GM20431 (cell line): ENCODE measurements around the gene TMEM135.
"Not testable (repeated sequence)": the region's sequence is repeated elsewhere in the genome, so short reads cannot be mapped to it uniquely, and the experiment has no call there.

Experiments
- in situ Hi-C: fragments of 300-500 bp; cut with MseI, MboI; formaldehyde crosslinking; loops from one replicate; pipeline ENCODE4 v1.15.0; 2020; ENCODE audit warnings: low sequenced_read_pairs; ENCODE audit not compliant: unreplicated experiment

The TMEM135 gene

DNA sequence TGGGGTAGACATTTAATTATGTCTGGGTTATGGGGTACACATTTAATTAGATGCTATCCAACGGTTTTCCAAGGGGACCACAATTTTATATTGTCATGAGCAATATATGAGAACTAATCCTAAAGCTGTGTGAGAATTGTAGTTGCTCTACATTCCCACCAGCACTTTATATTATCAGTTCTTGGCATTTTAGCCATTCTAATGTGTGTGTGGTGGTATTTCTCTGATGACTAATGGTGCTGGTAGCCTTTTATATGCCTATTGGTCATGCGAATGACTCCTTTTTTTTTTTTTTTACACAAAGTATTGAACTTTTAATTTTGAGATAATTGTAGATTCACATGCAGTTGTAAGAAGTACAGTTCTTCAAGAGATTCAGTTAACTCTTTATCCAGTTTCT is 26.2 kb downstream of the TMEM135 start:
- in situ Hi-C loops = no loop called here

DNA sequence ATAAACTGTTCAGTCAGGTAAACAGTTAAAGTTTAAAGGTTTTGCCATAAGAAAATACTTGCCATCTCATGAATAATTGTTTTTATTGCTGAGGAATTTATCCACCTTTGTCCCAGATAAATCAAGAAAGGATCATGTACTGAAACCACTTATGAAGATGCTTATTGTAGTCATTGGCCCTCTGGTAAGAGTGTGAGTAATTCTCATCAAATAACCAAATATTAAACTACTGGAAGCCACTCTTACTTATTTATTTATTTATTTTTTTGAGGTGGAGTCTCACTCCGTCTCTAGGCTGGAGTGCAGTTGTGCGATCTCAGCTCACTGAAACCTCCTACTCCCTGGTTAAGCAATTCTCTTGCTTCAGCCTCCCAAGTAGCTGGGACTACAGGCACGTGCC is 35.1 kb downstream of the TMEM135 start:
- in situ Hi-C loops = no loop called here

DNA sequence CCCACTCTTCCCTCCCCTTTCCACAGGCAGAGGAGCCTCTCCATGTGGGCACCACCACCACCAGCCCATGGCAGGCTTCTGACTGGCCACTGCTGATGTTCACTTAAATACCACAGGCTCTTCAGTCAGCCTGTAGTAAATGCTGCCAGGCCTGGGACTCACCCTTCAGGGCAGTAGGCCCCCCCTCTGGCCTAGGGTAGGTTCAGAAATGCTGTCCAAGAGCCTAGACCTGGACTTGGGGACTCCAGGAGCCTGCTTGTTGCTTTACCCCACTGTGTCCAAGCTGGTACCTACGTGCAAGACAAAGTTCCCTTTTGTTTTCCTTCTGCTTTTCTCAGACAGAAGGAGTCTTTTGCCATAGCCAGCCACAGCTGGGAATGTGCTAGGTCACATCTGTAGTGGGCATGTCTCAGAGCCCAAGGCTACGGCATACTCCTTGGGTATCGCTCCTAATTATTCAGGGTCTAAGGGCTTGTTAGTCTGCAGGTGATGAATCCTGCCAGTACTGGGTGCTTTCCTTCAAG is 38.6 kb downstream of the TMEM135 start:
- in situ Hi-C loops = no loop called here

DNA sequence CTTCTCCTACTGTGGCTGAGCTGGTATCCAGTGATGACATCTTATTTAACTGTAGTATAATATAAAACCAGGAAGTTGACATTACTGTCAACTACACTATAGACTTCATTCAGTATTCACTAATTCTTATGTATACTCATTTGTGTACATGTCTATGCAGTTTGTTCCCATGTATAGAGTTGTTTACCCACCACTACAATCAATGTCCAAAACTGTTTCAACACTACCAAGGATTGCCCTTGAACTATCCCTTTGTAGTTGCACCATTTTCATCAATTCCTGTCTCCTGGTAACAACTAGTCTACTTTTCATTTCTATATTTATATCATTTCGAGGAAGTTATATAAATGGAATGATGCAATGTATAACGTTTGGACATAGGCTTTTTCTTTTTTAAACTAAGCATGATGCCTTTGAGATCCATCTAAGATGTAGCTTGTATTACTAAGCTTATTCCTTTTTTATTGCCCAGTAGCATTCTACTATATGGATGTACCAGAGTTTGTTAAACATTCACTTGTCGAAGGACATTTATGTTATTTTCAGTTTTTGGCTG is 39.2 kb downstream of the TMEM135 start:
- in situ Hi-C loops = no loop called here

DNA sequence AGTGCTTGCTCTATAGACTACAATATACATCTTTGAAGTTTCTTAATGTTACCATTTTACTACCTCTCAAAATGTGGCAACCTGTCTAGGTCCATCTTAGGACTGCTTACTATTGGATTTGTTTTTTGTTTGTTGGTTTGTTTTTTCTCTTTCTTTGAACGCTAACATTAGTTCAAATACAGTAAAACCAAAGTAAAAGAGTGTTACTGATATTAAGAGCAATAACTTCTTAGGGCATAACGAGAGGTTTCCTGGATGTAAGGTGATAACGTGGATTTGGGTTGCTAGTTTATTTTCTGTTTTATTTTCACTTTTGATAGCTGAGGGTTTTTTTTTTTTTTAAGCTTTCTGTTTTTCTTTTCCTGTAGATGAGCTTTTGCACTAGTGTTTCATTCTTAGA is 43.6 kb downstream of the TMEM135 start:
- in situ Hi-C loops = no loop called here

DNA sequence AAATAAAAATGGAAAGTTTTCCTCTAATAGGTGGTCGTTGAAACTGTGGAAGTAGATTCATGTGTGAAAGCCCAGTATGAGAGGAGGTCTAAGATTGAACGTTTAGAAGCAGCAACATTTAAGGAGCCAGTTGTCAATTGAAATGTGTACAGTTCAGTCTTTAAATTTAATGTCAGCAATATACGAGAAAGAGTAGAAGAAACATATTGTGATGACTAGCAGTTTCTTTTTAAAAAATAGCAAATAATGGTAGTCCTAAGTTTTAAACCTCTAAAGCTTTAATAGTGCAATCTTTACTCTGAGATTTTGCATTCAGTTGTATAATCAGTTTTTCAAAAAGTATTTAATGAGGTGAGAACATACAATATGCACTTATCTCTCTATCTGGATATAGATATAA is 44.9 kb downstream of the TMEM135 start:
- in situ Hi-C loops = no loop called here

DNA sequence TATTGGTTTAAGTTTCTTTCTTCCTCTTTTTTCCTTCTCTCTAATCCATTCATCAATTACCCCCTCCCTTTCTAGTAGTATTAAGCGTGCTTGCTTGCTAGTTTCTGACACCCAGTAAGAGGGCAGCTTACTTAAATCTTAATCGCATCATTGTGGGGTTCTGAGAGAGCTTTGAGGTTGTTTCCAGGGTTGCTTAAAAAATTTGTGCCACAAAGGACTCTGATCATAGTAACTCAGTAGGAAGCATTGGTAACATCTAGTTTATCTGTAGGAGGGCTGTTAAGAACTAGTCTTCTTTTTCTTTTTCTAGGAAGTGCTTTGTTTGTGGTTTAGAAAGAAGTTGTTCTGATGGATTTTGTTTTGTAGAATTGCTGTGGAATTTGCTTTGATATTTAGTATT is 45.3 kb downstream of the TMEM135 start:
- in situ Hi-C loops = no loop called here

DNA sequence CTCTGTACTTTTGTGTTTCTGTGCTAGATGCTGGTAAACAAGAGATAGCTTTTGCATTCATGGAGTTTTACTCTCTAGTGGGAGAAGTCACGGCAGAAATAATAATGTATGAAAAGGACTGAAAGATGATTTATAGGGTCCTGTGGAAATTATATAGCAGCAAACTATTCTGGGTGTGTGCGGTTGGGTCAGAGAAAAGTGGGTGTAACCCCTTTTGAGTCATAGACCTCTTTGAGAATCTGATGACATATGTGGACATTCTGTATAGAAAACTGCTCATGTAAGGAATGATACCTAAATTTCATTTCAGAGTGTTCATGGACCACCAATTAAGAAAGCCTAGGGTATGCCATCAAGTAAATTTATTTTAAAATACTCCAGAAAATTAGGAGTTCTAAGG is 54.4 kb downstream of the TMEM135 start:
- in situ Hi-C loops = no loop called here

DNA sequence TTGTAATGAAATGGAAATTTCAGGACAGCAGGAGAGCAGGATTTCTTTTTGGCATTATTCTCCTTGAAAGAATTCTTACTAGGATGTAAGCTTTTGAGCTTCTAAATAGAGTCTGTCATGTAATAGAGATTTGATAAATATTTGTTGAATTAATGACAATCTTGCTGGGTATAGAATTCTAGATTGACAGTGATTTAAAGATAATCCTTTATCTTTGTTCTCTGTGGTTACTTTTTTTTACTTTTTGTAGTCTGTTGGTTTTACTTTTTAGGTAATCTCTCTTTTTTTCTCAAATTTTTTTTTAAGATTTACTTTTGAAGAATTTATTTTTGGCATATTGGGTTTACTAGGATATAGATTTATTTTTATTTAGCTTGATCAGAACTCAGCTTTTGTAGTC is 54.8 kb downstream of the TMEM135 start:
- in situ Hi-C loops = no loop called here

DNA sequence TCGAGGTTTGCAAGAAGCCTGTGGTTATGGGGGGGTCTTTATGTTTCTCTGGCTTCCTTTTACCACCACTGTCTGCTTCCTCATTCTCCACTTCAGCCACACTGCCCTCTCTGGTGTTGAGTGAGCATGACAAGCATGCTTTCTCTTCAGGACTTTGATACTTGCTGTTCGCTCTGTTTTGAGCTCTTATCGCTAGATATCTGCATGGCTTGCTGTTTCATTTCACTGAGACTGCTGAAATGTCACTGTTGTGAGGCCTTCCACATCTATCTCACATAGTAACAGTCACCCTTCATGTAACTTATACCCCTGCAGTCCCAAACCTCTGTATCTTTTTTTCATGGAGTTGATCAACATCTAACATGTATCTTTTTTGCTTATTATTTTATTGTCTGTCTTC is 59.8 kb downstream of the TMEM135 start:
- in situ Hi-C loops = no loop called here

DNA sequence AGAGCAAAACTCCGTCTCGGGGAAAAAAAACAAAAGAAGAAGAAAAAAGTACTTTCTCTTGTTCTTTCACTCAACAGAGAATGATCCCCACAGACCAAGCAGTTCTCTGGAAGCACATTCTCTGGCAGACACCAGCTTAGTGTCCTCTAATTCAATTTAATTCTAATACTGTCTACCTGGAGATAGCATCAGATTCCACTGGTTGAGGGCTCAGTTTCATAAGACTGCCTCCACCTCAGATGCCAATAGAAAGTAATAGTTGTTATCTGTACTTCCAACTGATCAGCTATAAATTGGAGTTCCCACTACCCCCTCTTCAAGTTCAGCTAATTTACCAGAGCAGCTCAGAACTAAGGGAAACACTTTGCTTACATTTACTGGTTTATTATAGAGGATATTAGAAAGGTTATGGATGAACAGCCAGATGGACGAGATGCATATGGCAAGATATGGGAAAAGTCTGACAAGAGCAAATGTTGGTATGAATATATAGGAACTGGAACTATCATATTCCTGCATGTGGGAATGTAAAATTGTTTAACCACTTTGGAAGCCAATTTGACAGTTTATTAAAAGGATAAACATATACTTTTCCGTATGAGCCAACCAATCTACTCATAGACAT is 64.3 kb downstream of the TMEM135 start:
- in situ Hi-C loops = no loop called here

DNA sequence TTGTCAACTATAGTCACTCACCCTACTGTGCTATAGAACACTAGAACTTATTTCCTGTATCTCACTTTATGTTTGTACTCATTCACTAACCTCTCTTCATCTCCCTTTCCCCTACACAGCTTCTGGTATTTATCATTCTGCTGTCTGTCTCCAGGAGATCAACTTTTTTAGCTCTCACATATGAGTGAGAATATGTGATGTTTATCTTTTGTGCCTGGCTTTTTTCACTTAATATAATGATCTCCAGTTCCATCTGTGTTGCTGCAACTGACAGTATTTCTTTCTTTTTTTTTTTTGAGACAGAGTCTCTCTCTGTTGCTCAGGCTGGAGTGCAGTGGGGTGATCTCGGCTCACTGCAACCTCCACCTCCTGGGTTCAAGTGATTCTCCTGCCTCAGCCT is 68.1 kb downstream of the TMEM135 start:
- in situ Hi-C loops = not testable (repeated sequence)

DNA sequence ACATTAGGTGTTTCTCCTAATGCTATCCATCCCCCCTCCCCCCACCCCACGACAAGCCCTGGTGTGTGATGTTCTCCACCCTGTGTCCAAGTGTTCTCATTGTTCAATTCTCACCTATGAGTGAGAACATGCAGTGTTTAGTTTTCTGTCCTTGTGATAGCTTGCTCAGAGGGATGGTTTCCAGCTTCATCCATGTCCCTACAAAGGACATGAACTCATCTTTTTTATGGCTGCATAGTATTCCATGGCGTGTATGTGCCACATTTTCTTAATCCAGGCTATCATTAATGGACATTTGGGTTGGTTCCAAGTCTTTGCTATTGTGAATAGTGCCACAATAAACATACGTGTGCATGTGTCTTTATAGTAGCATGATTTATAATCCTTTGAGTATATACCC is 69.6 kb downstream of the TMEM135 start:
- in situ Hi-C loops = not testable (repeated sequence)

DNA sequence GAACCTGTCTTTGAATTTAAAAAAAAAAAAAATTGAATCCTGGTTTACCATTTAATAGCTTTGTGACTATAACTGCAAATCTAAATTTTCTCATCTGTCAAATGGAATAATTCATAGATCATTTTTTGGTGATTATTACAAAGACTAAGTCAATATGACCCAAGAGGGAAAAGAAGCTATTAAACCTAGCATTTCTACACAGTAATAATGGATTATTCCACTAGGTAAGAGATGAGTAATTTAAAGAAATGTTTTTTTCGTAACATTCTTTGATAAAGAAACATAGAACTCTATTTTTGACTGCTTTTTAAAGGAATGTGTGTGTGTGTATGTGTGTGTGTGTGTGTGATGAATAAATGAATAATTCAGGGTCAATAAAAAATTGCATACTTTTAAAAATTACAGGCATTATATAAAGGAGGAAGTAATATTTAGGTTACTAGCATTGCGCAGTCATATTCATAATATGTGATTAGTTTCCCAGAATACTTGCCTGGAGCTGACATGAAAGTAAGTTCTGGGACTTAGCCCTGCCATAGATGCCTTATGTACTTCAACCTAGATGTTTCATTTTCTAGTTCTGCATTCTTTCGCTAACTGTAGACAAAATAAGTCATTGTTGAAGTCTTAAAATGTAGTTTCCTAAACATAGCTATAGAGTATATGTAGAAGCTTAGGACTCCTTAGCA is 72.9 kb downstream of the TMEM135 start:
- in situ Hi-C loops = no loop called here

DNA sequence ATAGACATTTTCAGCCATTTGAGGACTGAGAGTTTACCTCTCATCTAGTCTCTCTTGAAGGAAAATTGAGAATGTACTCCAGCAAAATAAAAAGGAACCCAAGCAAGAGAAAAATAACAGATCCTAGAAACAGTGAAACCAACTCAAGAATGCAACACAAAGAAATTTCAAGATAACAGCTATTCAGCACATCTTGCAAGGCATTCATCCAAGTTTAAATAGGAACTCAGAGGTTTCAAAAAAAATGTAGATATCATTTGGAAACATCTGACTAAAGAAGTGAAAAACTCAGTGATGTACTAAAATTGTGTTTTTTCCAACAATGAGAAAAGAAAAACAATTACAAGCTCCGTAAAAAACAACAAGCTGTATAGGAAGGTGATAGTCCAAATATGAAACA is 76.4 kb downstream of the TMEM135 start:
- in situ Hi-C loops = no loop called here

DNA sequence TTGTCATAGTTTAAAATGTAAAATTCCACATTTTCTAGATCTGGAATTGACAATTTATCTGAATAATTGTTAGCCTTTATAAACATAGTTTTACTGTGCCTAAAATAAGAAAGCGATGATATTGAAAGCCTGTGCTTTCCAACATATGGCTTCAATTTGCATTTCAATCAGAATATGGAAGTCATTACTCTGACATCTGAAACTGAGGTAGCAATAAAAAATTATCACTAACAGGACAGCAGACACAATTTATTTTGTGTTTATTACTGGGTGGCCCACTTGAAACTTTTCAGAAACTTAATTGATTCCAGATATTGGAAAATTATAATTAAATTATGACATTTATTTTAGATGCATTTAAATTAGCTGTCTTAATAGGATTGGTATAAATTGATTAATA is 78.5 kb downstream of the TMEM135 start:
- in situ Hi-C loops = no loop called here

DNA sequence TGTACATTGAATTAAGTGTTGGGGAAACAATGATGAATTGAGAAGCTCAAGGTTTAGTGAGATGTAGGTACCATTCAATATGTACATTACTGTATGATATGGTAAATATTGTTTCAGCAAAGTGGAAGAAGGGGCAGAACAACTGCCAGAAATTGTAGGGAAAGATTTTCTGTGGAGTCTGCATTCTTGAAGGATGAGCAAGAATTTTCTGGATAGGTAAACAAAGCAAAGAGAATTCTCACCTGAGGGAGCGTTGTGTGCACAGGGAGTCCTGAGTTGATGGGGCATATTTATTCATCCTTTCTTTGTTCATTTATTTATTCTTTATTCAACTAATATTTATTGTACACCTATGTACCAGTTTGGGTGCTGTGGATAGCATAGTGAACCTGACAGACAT is 83.2 kb downstream of the TMEM135 start:
- in situ Hi-C loops = no loop called here

DNA sequence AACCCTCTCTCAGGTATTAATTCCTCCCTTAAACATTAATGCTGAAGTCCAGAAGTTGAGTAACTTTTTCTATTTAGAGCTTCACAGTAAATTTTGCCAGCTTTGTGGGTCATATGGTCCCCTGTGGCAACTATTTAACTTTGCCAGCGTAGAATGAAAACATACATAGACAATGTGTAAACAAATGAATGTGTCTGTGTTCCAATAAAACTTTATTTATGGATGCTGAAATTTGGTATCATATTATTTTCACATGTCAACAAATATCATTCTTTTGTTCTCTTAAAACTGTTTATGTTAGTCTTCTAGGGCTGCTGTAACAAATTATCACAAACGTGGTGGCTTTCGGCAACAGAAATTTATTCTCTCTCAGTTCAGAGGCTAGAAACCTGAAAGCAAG is 85.1 kb downstream of the TMEM135 start:
- in situ Hi-C loops = no loop called here

DNA sequence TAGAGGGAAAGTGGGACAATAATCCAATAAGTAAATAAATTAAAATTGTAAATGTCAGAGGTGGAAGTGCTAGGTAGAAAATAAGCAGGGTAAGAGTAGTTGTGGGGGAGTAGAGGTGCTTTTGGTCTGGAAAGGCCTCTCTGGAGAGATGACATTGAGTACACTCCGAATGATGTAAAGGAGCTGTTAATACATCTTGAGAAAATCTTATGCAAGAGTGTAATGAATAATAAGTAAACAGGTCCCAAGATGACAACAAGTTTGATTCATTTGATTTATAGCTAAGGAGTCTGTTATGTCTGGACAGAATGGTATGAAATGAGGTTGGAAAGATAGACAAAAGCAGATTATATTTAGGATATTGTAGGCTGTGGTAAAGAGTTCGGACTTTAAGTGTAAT is 87.5 kb downstream of the TMEM135 start:
- in situ Hi-C loops = no loop called here

DNA sequence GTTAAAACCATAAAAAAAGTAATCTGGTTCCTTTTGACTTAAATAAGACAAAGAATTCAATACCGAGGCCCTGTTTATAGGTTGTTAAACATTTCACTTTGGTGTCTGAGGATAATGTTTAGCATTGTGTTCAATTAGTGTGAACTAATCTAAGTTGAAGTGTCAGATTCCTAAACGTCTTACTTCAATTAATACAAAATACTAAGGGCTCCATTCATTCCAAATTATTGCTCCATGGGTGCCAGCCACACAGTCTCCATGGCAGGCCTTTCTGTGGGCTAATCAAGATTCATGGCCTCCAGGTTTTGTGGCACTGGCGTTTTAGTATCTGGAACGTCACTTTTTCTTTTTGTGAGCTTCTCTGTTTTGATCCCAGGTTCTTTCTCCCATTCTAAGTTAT is 89.4 kb downstream of the TMEM135 start:
- in situ Hi-C loops = no loop called here

DNA sequence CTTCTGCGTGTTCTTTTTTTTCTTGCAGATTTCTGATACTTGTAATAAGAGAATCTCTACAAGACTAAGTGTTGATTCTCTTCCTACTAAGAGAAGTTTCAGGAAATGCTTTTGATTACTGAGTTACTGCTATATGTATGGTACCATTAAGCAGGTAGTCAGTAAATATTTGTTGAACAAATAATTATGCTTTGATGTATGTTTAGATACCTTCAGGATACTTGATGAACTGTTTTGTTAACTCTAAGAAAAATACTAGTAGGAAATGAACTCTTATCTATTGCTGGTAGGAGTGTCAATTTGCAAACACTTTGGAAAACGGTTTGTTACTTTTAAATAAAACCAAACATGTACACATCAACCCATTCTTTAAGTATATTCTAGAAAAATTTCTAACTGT is 90.6 kb downstream of the TMEM135 start:
- in situ Hi-C loops = no loop called here
